HG03025 (cell line): ENCODE results near the gene RASSF10.
"Not testable (repeated sequence)": the region's sequence is repeated elsewhere in the genome, so short reads cannot be mapped to it uniquely, and the experiment has no call there.

Experiments used
- ATAC-seq: cut with Tn5 transposase; IDR thresholded peaks from one replicate; pipeline ENCODE4 v1.9.1; 2021; ENCODE audit warnings: mild to moderate bottlenecking, moderate library complexity; ENCODE audit not compliant: unreplicated experiment, low FRiP score

RASSF10 gene

GRCh38 chr11:13016415-13016814 lies 7.3 kb downstream of the RASSF10 start:
- no peak for ATAC-seq

- no peak for ATAC-seq
Measured at GRCh38 chr11:13019313-13019712, 10.2 kb downstream of the RASSF10 start.

GRCh38 chr11:13023423-13023822 lies 14.3 kb downstream of the RASSF10 start:
- no peak for ATAC-seq

GRCh38 chr11:13026722-13027121 lies 17.6 kb downstream of the RASSF10 start:
- no peak for ATAC-seq

GRCh38 chr11:13028322-13028721 lies 19.2 kb downstream of the RASSF10 start:
- no peak for ATAC-seq

GRCh38 chr11:13029872-13030271 lies 20.8 kb downstream of the RASSF10 start:
- no peak for ATAC-seq

GRCh38 chr11:13030857-13031256 lies 21.7 kb downstream of the RASSF10 start:
- no peak for ATAC-seq

GRCh38 chr11:13031349-13031748 lies 22.2 kb downstream of the RASSF10 start:
- ATAC-seq = no peak

- ATAC-seq = no peak
Measured at GRCh38 chr11:13033760-13034533, 24.8 kb downstream of the RASSF10 start.

- no peak for ATAC-seq
Measured at GRCh38 chr11:13035711-13036110, 26.6 kb downstream of the RASSF10 start.

GRCh38 chr11:13036235-13036634 lies 27.1 kb downstream of the RASSF10 start:
- no peak for ATAC-seq

GRCh38 chr11:13038366-13038765 lies 29.2 kb downstream of the RASSF10 start:
- ATAC-seq = no peak

- ATAC-seq = no peak
Measured at GRCh38 chr11:13039126-13039525, 30.0 kb downstream of the RASSF10 start.

- no peak for ATAC-seq
Measured at GRCh38 chr11:13040969-13041561, 31.9 kb downstream of the RASSF10 start.

- no peak for ATAC-seq
Measured at GRCh38 chr11:13042873-13043342, 33.8 kb downstream of the RASSF10 start.

- no peak for ATAC-seq
Measured at GRCh38 chr11:13043912-13044628, 35.0 kb downstream of the RASSF10 start.

- not testable (repeated sequence) for ATAC-seq
Measured at GRCh38 chr11:13045089-13045488, 36.0 kb downstream of the RASSF10 start.

GRCh38 chr11:13045734-13046133 lies 36.6 kb downstream of the RASSF10 start:
- no peak for ATAC-seq

- no peak for ATAC-seq
Measured at GRCh38 chr11:13046637-13047570, 37.8 kb downstream of the RASSF10 start.

- ATAC-seq = no peak
Measured at GRCh38 chr11:13047884-13048283, 38.8 kb downstream of the RASSF10 start.
